ENCODE results near the gene CKMT2. TPM values are rescaled to one million over a fixed set of nuclear protein-coding genes. Genes with fewer than 3 reads are reported as not detected.

CKMT2 gene
- total and polyA plus RNA-seq, 2 of the 4 experiments (the other 2 are of a cell fraction): 0.21 to 0.36 TPM

DNA sequence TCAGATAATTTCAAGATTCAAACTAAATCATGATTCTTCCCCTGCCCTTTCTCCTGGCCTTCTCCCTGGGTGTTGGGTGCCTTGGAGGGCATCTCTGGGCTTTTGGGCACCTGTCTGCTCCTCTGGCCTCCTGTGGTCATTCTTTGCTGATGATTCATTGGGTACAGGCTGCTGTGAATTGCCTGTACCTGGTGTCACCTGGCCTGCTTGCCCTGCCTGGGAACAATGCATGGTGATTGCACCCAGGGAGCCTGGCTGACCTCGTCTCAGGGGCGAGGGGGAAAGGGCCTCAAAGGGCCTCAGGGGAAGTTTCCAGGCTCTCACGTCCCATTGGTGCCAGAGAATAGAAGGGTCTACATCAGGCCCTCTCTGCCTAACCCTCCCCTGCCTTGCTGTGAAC, 20.1 kb upstream of the CKMT2 start:
- POLR2A ChIA-PET (ENCODE audit: unreplicated experiment): no interaction called here
- Histone ChIP-seq H4K5ac (ENCODE audit: low read depth, low read length) (no peak overlapping the region), H3K4me2 (ENCODE audit: low read depth, low read length) (no peak overlapping the region), H3K9me1 (ENCODE audit: insufficient read depth, low read length) (peaks cover 4% of the 10 kb centered on the region; the same call in 1 of the 2 replicates), H2BK20ac (ENCODE audit: low read depth, low read length) (no peak overlapping the region), H4K8ac (ENCODE audit: low read depth in 2 of 2, low read length in 2 of 2) (no peak overlapping the region), H3K4me3 (ENCODE audit: insufficient read depth, low read depth, low read length) (no peak overlapping the region), H2BK15ac (ENCODE audit: low read depth, low read length) (no peak overlapping the region), H3K23ac (ENCODE audit: low read depth, low read length) (no peak overlapping the region), H3K9me3 (ENCODE audit: control insufficient read depth, insufficient read depth, low read length) (no peaks in the 10 kb centered on the region), H2BK120ac (ENCODE audit: low read depth, low read length) (no peak overlapping the region), H4K91ac (ENCODE audit: insufficient read depth, low read depth, low read length) (no peak overlapping the region), H3K14ac (replicated peaks; ENCODE audit: low read depth, low read length) (no peak overlapping the region), H3K4ac (ENCODE audit: low read depth, low read length) (no peak overlapping the region), H2BK5ac (ENCODE audit: low read depth, low read length, poor library complexity, severe bottlenecking) (no peak overlapping the region), H3K18ac (ENCODE audit: low read depth, low read length) (no peak overlapping the region), H2AFZ (replicated peaks; ENCODE audit: low read length, poor library complexity) (no peak overlapping the region), H3K27me3 (ENCODE audit: control insufficient read depth, insufficient read depth, low read length) (no peaks in the 10 kb centered on the region), H3K56ac (ENCODE audit: extremely low read depth, insufficient read depth, low read length) (no peak overlapping the region), H2AK5ac (ENCODE audit: low read depth, low read length) (no peak overlapping the region), H3K79me1 (ENCODE audit: low read depth in 1 of 2, low read length in 2 of 2) (no peaks in the 10 kb centered on the region), H4K20me1 (ENCODE audit: insufficient read depth, low read length) (no peaks in the 10 kb centered on the region; the same call in 1 of the 2 replicates), H3K27ac (ENCODE audit: insufficient read depth, low read length) (no peak overlapping the region), H3K9ac (ENCODE audit: low read depth, low read length) (no peak overlapping the region), H3K4me1 (ENCODE audit: control insufficient read depth, insufficient read depth, low read length) (no peaks in the 10 kb centered on the region), H3K36me3 (ENCODE audit: control insufficient read depth, insufficient read depth, low read length) (peaks cover 5% of the 10 kb centered on the region; the same call in 1 of the 2 replicates), H2AK9ac (replicated peaks; ENCODE audit: low read depth, low read length, poor library complexity) (no peak overlapping the region)
- CTCF ChIA-PET: no interaction called here
- ATAC-seq (ENCODE audit: low read depth) (no peak), DNase-seq (no peak)
- in situ Hi-C loops (cut with MboI; ENCODE audit: low sequenced_read_pairs) (no loop called here), dilution Hi-C loops (cut with HindIII; ENCODE audit: low sequenced_read_pairs, unreplicated experiment) (no loop called here), intact Hi-C loops (cut with micrococcal nuclease) (no loop called here)
- WGBS, 2 experiments (ENCODE audit: extremely low coverage in 2 of 2, insufficient read length in 1 of 2): no CpG with 5 or more reads among the region's 3 CpGs
- TF ChIP-seq MXI1 (IDR thresholded peaks at IDR 0.05; ENCODE audit: borderline replicate concordance, low read depth, low read length) (no peak), NFE2L2 (IDR thresholded peaks at IDR 0.05; ENCODE audit: low read depth, low read length) (no peak), RCOR1 (IDR thresholded peaks at IDR 0.05; ENCODE audit: insufficient replicate concordance, low read length) (no peak), MAFK (IDR thresholded peaks at IDR 0.05; ENCODE audit: low read depth, low read length) (no peak), RAD21 (IDR thresholded peaks at IDR 0.05; ENCODE audit: low read length) (no peak), RFX5 (IDR thresholded peaks at IDR 0.05; ENCODE audit: low read depth, low read length) (no peak), SMC3 (IDR thresholded peaks at IDR 0.05; ENCODE audit: low read depth, low read length) (no peak)
- TF ChIP-seq, protein P1, sequence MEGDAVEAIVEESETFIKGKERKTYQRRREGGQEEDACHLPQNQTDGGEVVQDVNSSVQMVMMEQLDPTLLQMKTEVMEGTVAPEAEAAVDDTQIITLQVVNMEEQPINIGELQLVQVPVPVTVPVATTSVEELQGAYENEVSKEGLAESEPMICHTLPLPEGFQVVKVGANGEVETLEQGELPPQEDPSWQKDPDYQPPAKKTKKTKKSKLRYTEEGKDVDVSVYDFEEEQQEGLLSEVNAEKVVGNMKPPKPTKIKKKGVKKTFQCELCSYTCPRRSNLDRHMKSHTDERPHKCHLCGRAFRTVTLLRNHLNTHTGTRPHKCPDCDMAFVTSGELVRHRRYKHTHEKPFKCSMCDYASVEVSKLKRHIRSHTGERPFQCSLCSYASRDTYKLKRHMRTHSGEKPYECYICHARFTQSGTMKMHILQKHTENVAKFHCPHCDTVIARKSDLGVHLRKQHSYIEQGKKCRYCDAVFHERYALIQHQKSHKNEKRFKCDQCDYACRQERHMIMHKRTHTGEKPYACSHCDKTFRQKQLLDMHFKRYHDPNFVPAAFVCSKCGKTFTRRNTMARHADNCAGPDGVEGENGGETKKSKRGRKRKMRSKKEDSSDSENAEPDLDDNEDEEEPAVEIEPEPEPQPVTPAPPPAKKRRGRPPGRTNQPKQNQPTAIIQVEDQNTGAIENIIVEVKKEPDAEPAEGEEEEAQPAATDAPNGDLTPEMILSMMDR (conservative IDR thresholded peaks at IDR 0.05; ENCODE audit: low read depth, low read length): no peak
- TF ChIP-seq, protein P2, sequence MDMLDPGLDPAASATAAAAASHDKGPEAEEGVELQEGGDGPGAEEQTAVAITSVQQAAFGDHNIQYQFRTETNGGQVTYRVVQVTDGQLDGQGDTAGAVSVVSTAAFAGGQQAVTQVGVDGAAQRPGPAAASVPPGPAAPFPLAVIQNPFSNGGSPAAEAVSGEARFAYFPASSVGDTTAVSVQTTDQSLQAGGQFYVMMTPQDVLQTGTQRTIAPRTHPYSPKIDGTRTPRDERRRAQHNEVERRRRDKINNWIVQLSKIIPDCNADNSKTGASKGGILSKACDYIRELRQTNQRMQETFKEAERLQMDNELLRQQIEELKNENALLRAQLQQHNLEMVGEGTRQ (IDR thresholded peaks at IDR 0.05; ENCODE audit: low read depth, low read length): no peak
- BruUV-seq (replicated peaks): no TSS peak

Data from IMR-90 (cell line).